Ovary (tissue), 3 donors: ENCODE measurements around the gene KIF6.

Source experiments
- CTCF ChIP-seq, 3 donors: fragments of 450-650 bp in 2 of 3; fragments of 200-600 bp in 1 of 3; IDR thresholded peaks; one replicate each; pipeline versions ENCODE4 v1.5.1 to v1.8.0; 2016 to 2022; ENCODE audit warnings: antibody characterized with exemption in 3 of 3, mild to moderate bottlenecking in 1 of 3
- EP300 ChIP-seq: sonication (generic); formaldehyde crosslinking; IDR thresholded peaks from one replicate; pipeline ENCODE4 v1.6.1; 2017; ENCODE audit warnings: antibody characterized with exemption
- POLR2A ChIP-seq: fragments of 450-650 bp; IDR thresholded peaks from one replicate; pipeline ENCODE4 v1.6.1; 2017; ENCODE audit warnings: antibody characterized with exemption, mild to moderate bottlenecking, moderate library complexity
- donor health status: DM: no; HTN: no; CAD: no.

GRCh38 chr6:39333644-39334438 is 391.4 kb downstream of the KIF6 start:
- TF ChIP-seq CTCF (IDR thresholded peaks at IDR 0.05) = no peak
- TF ChIP-seq POLR2A = no peak
- no peak for TF ChIP-seq EP300
